Medulla oblongata (tissue), 1 donor: Measurements from ENCODE around the gene PLXNA1.

Source experiments
- DNase-seq: peaks from one replicate; pipeline ENCODE4 v3.0.0-alpha.2; 2015; ENCODE audit errors: extremely low spot score

The PLXNA1 gene

DNA sequence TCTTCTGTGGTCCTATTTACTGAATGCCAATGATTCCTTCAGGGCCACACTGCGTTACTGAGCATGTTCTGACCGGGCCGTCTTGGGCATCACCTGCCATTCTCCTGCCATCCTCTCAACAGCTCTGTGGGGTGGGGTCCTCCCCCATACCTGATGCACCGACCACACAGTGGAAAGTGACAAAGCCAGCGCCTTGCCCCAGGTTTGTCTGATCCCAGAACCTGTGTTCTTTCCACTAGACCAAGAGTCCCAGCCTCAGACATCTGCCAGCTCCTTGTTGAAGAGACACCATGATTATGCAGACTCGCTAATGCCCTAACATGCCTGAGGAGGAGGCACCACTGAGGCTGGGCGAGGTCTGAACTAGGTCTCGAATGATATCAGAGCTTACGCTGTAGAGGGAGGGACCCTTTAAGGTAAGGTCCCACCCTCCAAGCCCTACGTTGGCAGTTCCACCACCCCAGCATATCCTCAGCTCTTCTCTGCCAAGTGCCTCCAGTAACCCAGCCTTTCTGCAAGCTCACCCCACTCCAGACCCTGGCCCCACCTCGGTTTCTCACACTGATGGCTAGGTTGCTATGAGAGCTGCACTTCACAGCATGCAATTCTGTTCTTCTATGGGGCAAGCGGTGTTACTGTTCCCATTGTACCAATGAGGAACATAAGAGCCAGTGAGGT is 29.8 kb upstream of the PLXNA1 start:
- no peak for DNase-seq

DNA sequence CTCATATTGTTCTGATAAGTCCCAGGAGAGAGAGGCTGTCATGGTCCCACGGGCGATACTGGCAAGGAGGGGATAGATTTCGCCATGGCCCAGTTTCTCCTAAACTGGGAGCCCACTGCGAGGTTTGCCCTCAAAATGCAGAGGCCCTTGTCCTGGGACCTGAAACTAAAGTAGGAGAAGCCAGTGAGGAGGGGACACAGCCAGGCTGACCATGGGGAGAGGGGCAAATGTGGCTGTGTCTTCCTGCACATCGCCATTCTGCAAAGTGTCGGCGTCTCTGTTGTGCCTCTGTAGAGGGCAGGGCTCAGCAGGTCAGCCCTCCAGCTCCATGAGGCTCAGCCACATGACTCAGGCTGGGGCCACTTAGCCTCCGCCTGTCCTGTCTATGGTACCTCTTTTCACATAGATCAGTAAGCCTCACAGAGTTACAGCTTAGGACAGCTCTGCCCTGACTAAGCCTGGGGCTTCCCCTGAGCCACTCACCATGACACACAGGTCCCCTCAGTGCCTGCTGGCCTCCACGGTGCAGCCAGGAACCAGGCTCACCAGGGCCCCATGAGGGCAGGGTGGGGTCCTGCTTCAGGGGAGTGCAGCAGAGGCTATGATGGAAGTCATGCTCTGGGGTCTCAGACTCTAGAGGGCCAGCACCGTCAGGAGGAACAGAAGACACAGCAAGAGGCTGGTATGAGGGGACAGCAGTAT is 28.6 kb upstream of the PLXNA1 start:
- DNase-seq, result no peak

DNA sequence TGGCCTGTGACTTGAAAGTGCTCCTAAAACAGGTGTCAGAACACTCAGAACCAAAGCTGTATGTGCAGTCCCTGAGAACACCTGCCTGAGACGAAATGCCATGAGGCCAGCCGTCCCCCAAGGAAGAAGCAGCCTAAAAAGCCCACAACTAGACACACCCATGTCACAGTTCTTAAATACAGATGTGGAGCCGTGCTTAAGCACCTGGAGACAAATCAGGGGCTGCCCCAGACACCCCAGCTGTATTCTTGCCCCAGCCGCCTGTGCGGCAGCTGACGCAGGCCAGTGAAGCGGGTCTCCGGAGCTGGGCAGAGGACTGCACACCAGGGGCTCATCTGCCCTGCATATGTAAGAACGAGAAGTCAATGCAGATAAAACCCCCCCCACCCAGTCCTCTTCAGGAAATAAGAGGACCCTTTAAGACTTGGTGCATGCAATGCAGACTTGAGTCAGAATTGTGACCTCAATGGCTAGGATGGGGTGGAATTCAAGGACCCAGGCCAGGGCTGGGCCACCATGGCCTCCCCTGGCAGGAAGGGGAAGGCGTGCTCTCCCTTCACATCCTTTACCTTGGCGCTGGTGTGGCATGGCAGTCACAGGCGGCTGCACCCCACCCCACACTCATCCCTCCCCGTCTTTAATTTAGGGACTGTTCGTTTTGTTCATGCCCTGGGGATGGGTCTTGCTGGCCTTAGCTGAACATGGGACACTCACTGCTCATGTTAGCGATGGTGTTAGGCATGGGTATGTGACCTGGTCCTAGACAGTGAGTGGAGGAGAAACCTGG is 27.7 kb upstream of the PLXNA1 start:
- no peak for DNase-seq

DNA sequence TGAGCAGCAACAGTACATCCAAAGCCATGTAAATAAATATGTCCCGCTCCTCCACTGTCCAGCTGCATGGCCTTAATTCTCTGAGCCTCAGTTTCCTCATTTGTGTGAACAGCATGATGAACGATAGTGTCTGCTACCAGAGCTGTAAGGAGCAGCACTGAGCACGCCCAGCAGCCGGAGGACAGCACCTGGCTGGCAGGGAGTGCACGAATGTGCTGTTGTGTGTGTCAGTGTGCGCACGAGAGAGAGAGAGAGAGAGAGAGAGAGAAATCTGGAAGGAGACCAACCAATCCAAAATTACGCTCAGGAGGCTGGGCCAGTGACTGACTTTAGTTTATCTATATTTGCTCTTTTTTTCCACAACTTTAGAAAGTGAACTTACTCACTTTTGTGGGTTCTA is 26.6 kb upstream of the PLXNA1 start:
- no peak for DNase-seq

DNA sequence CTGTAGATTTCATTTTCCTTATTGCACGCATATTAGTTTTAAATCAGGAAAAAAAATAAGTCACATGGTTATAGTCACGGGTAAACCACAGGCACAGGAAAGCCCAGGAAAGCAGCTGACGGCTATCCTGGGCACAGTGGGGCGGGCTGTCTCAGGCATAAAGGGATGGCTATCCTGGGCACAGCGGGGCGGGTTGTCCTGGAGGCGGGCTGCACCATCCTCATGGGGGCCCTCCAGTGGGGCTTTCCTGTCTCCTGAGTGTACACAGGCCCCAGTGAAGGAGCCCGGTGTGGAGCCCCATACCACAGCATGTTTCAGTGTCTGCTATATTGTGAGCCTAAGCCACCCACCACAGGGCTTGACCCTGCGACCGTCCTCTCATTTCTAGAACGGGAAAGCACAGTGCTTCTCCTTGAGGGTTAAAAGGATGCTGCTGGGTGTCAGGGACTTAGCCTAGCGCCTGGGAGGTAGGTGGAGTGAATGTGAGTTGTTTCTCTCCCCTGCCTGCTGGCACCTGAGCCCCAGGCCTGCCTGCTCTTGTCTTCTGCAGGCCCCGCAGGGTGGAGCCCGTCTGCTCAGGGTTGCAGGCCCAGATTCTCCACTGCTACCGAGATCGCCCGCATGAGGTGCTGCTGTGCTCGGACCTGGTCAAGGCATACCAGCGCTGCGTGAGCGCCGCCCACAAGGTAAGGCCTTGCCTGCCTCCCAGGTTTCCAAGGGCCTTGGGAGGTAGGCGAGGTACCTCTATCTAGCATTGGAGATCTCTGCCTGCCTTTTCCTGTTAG is 25.9 kb upstream of the PLXNA1 start:
- DNase-seq, result no peak

DNA sequence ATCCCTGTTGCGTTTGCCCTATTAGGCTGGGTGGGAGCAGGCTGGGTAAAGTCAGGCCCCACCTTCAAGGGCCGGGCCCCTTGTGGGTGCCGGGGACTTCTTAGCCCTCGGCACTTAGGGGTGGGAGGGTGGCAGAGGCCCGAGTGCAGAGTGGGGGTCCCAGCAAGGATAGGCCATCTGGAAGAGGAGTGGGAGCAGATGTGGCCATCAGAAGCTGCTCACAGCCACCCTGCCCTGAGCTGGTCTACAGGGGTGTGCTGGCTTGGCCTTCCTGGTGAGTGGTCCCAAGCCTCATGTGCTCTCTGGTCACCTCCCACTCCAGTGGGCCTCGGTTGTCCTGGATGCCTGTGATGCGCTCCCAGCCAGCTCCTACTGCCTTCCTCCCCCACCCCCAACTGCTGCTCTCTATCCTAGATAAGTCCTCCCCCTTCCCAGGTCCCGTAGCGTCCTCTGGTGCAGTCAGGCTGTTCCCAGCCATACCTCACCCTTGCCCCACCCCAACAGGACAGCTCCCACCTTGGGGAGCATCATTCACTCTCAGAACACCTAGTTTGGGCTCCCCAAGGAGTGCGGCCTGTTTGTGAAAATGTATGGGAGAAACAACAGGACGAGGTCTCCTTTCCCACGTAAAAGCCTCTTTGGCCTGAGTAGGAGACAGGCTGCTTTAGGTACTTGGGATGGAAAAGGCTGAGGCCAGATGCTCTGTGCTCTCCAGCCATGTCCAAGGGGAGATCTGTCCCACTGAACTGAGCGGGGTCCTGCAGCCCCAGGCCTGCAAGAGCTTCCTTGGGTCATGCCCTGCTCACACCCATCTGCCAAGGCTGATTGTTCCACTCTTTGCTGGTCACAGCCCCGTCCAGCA is 24.9 kb upstream of the PLXNA1 start:
- no peak for DNase-seq

DNA sequence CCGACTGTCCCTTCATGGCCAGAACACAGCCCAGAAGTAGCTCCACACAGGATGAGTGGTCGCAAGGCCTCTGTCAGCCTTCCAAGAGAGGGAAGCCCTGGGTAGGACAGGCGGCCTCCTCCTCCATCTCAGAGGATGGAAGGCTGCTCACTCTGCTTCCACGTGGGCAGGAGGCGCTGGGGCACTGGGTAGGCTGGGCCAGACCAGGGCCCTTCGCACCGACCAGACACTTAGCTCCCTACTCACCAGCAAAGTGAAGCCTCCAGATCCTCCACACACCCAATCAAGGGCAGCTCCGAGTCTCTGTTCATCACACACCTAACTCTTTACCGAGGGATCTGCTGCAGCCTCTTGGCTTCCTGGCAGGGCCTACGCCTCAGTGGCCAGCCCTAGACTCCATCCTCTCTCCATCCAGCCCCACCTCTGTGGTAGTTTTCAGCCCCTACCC is 24.3 kb upstream of the PLXNA1 start:
- DNase-seq, result no peak

DNA sequence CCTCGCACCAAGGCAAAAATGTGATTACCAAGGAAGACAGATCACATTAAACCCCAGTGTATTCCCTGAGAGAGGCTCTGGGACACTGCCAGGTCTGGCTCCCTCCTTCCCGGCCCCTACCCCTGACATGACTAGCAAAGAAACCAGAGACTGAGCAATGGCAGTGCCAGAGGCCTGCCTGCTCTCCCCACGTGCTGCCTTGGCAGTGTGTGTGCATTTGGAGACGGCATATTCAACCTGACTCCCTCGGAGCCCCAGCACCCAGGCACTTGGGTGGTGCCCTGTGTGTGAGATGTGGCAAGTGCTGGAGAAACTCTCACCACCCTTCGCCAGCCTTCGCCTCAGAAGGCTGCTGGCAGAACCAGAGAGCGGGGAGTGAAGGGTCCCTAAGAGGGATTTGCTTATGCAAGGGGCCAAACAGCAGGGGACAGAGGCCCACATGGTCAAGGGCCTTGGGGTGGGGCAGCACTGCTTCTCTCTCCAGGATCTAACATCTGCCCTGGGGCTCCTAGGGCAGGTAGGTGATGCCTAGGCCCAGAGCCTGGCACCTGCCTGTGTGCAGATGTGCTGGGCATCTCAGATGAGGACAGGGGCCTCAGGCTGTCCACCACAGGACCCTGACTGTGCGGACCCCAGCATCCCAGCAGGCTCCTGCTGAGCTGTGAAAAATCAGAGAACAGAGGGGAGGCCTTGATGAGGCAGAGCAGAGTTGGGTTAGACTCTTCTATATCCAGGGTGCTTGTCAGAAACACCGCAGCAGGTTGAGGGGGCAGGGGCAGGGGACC is 23.6 kb upstream of the PLXNA1 start:
- DNase-seq, result no peak

DNA sequence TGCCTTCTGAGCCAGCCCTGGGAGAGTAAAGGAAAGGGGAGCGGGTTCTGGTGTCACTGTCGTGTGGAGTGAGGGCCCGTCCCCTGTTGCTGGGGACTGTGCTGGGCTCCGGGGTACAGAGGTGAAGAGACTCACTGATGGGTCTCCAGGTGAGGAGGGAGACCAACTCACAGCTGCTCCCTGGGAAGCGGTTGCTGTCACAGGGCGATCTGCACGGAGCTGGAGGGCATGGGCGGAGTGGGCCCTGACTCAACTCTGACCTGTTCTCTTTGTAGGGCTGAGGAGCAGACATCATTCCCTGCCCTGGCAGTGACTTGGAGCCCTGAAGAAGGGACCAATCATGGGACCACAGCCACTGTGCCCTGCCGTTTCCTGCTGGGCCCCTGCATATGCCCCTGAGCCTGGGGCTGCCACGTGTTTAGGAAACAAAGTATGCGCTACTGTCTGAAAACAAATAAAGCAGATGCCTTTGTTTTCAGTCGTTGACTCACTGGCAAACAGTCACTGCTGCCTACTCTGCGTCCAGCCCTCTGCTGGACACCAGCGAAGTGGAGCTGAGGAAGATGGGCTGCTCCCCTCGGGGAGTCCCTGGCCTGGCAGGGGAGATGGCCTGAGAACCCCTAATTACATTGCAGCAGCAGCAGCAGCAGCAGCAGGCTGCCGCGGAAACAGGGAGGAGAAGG is 22.9 kb upstream of the PLXNA1 start:
- peak; percentile 73 for DNase-seq

DNA sequence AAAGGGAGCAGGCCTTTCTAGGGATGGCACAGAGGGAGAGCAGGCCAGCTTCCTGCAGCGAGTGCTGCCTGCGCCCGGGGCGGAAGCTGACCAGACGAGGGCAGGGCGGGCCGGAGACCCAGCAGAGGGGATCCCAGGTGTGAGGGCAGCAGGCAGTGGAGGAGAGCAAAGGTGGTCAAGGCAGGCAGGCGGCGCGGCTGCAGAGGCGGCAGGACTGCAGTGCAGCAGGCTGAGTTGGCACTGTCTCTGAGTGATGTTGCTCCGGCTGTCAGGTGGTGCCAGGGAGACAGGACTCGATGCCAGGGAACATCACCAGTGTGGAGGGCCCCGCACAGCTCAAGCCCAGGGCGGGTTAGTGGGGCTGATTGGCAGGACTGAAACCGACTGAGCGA is 22.3 kb upstream of the PLXNA1 start:
- DNase-seq, result peak; percentile 40

DNA sequence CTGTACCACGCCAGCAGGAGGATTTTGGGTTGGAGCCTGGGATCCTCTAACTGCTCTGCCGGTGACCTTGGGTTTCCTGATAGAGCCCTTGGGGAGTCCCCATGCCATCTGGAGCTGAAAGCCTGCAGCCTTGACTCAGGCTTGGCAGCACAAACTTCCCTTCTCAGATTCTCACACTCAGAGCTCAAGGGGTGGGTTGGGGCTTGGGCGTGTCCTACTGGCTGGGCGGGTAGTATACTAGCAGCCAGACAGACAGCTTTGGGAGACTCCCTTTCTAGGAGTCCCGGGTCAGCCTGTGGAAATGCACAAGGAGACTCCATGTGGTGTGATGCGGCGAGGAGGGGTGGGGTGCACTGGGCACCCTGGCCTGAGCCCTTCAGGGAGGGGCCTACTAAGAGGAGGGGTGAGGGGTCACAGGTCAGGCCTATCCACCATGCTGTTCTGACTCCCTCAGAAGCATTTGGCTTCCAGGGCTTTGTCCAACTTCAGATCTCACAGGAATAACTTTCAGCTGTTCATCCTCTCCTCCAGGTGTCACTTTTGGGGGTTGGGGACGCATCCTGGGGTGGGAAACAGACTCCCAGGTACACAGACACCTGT is 21.6 kb upstream of the PLXNA1 start:
- DNase-seq, result peak; percentile 41

DNA sequence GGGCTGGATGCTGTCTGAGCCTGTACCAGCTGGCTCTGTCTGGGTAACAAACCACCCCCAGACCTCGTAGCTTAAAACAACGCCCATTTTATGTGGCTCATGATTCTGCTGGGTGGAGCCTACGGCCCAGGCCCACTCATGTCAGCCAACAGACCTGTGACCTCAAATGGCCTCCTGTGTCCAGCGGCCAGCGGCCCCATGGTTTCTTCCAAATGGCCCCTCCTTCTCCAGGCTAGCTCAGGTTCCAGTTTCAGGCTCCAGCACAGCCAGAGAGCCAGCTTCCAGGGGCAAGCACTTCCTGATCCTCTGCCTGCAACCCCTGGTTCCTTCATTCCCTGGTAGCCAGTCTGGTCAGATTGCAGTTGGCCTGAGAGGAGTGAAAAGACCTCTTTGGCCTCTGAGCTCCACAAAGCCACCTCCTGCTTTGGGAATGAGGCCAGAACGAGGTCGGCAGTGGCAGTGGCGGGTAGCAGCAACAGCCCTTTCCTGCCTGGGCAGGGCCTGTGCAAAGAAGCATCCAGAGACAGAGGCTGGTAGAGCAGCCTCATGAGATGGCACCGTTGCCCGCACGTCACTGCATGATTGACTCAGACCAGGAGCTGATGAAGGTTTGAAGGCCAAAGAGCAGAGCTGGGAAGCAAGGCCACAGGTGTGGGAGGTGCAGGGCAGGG is 21.0 kb upstream of the PLXNA1 start:
- DNase-seq, result no peak

DNA sequence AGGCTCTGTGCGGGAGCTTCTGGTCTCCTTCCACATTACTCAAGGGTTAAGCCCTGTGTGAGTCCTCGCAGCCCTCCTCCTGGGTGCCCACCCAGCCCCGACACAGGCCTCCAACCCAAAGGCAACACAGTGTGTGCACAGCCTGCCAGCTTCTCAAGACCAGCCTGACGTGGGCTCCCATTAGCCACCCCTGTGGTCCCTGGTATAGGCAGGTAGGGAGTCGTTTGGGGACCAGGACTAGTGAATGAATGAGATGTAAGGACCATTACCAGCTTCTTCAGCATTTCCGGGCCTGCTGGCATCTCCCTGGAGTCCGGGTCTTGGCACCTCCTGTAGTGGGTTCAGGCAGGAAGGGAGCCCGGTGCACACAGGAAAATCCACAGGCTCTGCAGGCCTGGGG is 20.2 kb upstream of the PLXNA1 start:
- no peak for DNase-seq

DNA sequence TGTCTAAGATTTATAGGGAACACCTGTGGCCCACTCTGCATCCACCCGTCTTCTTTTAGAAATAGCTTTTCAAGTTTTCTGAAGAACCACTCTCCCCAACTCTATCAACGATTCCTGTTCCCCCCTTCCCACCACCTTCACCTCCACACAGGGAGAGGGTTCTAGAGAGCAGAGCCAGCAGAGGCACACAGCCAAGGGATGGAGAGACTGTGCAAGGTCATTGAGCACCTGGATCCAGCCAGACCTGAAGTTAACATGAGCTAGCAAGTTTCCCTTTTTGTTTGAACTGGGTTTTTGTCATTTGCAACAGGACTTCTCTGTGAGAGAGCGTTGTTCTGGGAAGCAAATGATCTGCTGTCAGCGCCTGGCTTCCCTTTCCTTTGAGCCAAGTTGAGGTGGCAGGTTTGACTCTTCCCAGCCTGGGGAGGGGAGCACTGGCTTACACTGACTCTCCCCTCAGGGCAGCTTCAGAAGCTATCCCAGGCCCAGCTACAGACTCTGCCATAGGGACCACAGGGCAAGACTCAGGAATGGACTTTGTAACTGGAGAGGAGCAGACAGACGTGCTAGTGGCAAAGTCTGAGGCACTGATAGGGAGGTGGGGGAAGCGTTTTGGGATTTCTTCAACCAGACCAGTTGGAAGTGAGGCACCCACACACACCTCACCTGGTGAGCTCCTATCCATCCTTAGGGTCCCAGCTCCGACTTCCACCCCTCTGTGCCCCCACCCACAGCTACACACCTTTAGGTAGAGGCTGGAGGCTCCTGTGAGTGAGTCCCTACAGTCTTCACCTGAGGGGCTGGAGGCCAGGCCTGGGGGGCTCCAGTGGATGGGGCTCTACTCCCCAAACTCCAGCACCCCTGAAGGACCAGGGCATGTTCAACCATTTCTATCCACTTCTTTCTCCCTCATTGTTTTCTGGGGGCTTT is 19.4 kb upstream of the PLXNA1 start:
- no peak for DNase-seq

DNA sequence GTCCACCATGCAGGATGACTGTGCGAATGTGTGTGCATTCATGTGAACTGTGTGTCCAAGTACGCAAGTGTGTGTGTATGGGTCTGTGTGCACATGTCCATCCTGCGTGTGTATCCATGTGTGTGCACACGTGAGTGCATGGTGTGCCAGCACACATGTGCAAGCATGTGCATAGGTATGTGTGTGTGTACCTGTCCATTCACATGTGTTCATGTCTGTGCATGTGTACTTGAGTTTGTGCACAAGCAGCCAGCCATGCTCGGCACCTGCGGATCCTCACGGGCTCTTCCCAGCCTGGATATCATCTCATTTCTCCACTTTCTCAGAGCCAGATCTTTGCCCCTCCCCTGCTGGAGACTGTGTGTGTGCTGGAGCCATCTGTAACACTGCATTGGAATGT is 18.7 kb upstream of the PLXNA1 start:
- DNase-seq, result no peak

DNA sequence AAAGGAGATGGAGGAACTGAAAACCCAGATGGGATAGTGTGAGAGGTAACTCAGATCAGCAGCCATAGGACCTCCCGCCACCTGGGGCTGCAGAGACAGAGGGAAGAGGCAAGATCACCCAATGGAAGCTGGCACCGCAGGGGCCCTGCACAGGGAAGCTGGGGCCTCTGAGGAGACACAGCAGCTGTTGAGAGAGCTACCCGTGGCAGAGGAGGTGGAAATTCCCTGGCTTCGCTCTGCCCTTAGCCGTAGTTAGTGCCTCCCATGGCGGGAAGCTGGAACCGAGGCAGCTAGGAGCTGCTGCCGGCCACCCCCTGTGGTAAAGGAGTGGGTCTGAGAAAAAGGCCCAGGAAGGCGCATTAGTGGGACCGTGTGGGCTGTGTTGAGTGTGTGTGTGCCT is 18.0 kb upstream of the PLXNA1 start:
- no peak for DNase-seq

DNA sequence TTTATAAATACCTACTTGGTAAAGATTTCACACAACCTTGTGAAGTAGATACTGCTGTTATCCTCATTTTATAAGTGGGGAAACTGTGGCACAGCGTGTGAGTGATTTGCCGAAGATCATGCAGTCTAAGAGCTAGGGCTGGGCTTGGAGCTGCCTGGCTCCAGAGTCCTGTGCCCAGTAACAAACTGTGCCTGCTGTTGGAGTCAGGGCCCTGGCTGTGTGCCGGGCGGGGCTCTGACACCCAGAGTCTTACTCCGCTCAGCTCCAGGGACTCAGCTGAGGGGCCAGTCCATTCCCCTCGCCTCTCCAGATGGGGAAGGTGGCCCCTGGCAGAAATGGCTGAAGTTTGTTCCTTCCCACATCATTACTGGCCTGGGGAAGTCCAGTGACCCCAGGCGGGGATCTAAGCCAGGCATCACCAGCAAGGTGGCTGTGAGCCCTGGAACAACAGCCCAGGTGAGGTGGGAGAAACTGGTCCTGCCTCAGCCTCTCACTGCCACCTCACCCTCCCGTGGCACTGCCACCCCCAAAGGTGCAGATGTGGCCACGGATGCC is 17.3 kb upstream of the PLXNA1 start:
- DNase-seq, result no peak
